Suppressor macrophage treated with lipopolysaccharide for 4 hours (primary cell): ENCODE data around the gene KIDINS220.

Experiments
- DNase-seq: peaks from one replicate; pipeline ENCODE4 v3.0.0-alpha.2; 2020

KIDINS220 gene

GRCh38 chr2:8836971-8837794 is at the start of gene KIDINS220:
Gene KIDINS220 (minus strand): TSS chr2:8837613. CDS start chr2:8827093, 10,520 bp downstream.
- peak; percentile 94 for DNase-seq

GRCh38 chr2:8886876-8887275 is 49.5 kb upstream of the KIDINS220 start:
- DNase-seq: no peak

GRCh38 chr2:8886202-8886518 is 48.7 kb upstream of the KIDINS220 start:
- DNase-seq: no peak

- no peak for DNase-seq
Observed at GRCh38 chr2:8885449-8886201, 48.2 kb upstream of the KIDINS220 start.

GRCh38 chr2:8884812-8885211 is 47.4 kb upstream of the KIDINS220 start:
- DNase-seq: no peak

- peak; percentile 37 for DNase-seq
Observed at GRCh38 chr2:8882094-8882493, 44.7 kb upstream of the KIDINS220 start.

- DNase-seq: no peak
Observed at GRCh38 chr2:8877894-8878293, 40.5 kb upstream of the KIDINS220 start.

GRCh38 chr2:8877332-8877731 is 39.9 kb upstream of the KIDINS220 start:
- DNase-seq: no peak

GRCh38 chr2:8876628-8877027 is 39.2 kb upstream of the KIDINS220 start:
- DNase-seq: no peak

GRCh38 chr2:8872821-8873432 is 35.5 kb upstream of the KIDINS220 start:
- peak; percentile 63 for DNase-seq

GRCh38 chr2:8870441-8870840 is 33.0 kb upstream of the KIDINS220 start:
- DNase-seq: no peak

- no peak for DNase-seq
Observed at GRCh38 chr2:8867363-8867762, 29.9 kb upstream of the KIDINS220 start.

GRCh38 chr2:8863331-8863953 is 26.0 kb upstream of the KIDINS220 start:
- no peak for DNase-seq

GRCh38 chr2:8862230-8862629 is 24.8 kb upstream of the KIDINS220 start:
- DNase-seq: no peak

- DNase-seq: no peak
Observed at GRCh38 chr2:8861797-8862196, 24.4 kb upstream of the KIDINS220 start.

- DNase-seq: no peak
Observed at GRCh38 chr2:8860239-8860638, 22.8 kb upstream of the KIDINS220 start.

GRCh38 chr2:8858910-8859309 is 21.5 kb upstream of the KIDINS220 start:
- no peak for DNase-seq

- DNase-seq: no peak
Observed at GRCh38 chr2:8858264-8858663, 20.9 kb upstream of the KIDINS220 start.

- no peak for DNase-seq
Observed at GRCh38 chr2:8857709-8858108, 20.3 kb upstream of the KIDINS220 start.

- DNase-seq: no peak
Observed at GRCh38 chr2:8856176-8856575, 18.8 kb upstream of the KIDINS220 start.

GRCh38 chr2:8855010-8855409 is 17.6 kb upstream of the KIDINS220 start:
- DNase-seq: no peak

GRCh38 chr2:8853426-8853825 is 16.0 kb upstream of the KIDINS220 start:
- DNase-seq: no peak

- no peak for DNase-seq
Observed at GRCh38 chr2:8851811-8852560, 14.6 kb upstream of the KIDINS220 start.
